Ovary (tissue), 10 donors: ENCODE data around the gene MYO1F. TPM values are rescaled to one million over a fixed set of nuclear protein-coding genes. Genes with fewer than 3 reads are reported as not detected.
"Not testable (repeated sequence)": the region's sequence is repeated elsewhere in the genome, so short reads cannot be mapped to it uniquely, and the experiment has no call there.

ENCODE experiments used
- DNase-seq, 5 donors: peaks; one replicate each; pipeline ENCODE4 v3.0.0-alpha.2; 2019 to 2020
- H3K27ac ChIP-seq, 2 donors: fragments of 200-600 bp; one replicate each; pipeline versions ENCODE4 v1.5.1 to v1.8.0; 2019 to 2022
- H3K27me3 ChIP-seq: fragments of 200-600 bp; one replicate; pipeline ENCODE4 v1.8.0; 2022
- H3K36me3 ChIP-seq: fragments of 200-600 bp; sonication (generic); one replicate; pipeline ENCODE4 v1.5.1; 2019
- H3K4me1 ChIP-seq: one replicate; pipeline ENCODE4 v1.8.1; 2013; ENCODE audit warnings: mild to moderate bottlenecking, moderate library complexity; ENCODE audit not compliant: insufficient read depth
- H3K4me3 ChIP-seq: fragments of 200-600 bp; sonication (generic); one replicate; pipeline ENCODE4 v1.5.1; 2017
- H3K9me3 ChIP-seq, 2 donors: fragments of 200-600 bp in 1 of 2; sonication (generic) in 1 of 2; one replicate each; pipeline versions ENCODE4 v1.5.1 to v1.8.1; 2013 to 2019; ENCODE audit warnings: mild to moderate bottlenecking in 1 of 2, moderate library complexity in 1 of 2
- EP300 ChIP-seq: sonication (generic); formaldehyde crosslinking; IDR thresholded peaks from one replicate; pipeline ENCODE4 v1.6.1; 2017; ENCODE audit warnings: antibody characterized with exemption
- POLR2A ChIP-seq: fragments of 450-650 bp; IDR thresholded peaks from one replicate; pipeline ENCODE4 v1.6.1; 2017; ENCODE audit warnings: antibody characterized with exemption, mild to moderate bottlenecking, moderate library complexity
- WGBS, 3 donors: extraction: QIAGEN DNeasy Blood & Tissue Kit in 1 of 3; methylation state at CpG; one replicate each; pipeline versions ENCODE4 v1.1.5 to v1.1.7; 2013 to 2017; 5-methylcytosine and 5-hydroxymethylcytosine counted together
- intact Hi-C, 4 donors: fragments of 100-400 bp; cut with DNase I; formaldehyde crosslinking; loops; one replicate each; pipeline versions ENCODE4 v1.11.0 to v1.15.1; 2022 to 2023
- long read RNA-seq, 3 donors: library from polyadenylated mRNA in 2 of 3; unstranded in 2 of 3; transcript quantifications; one replicate each; pipeline ENCODE4 v2.0.0 and lab custom pipeline, GENCODE V29; 2021 to 2026
- polyA plus RNA-seq, 2 donors: library from polyadenylated mRNA; stranded (reverse); fragments of 200-250 nt in 1 of 2; fragments of 350-450 nt in 1 of 2; fragmentation: Illumina TruSeq in 1 of 2; extraction: RNeasy Lipid Tissue Mini Kit (QIAGEN cat#74804) in 1 of 2; gene quantifications; one replicate each; pipeline ENCODE4 v1.2.3, GENCODE V29; 2013 to 2014
- total RNA-seq, 7 donors: library from RNA; depleted of rRNA in 2 of 7; stranded (reverse); fragments of >200 nt in 2 of 7; fragmentation: NEBNext Ultra II Directional in 3 of 7; extraction: Animal tissue kit (Norgen Biotek cat#: 25700) in 3 of 7; gene quantifications; one replicate each; pipeline versions ENCODE4 v1.1.0 to v1.2.4, GENCODE V29; 2016 to 2023
- TF ChIP-seq, protein P1 (sequence below), 3 donors: fragments of 450-650 bp in 2 of 3; fragments of 200-600 bp in 1 of 3; IDR thresholded peaks; one replicate each; pipeline versions ENCODE4 v1.5.1 to v1.8.0; 2016 to 2022; ENCODE audit warnings: antibody characterized with exemption in 3 of 3, mild to moderate bottlenecking in 1 of 3
- donor health status: DM: no; HTN: no; CAD: no; lungs with moderate emphysema.
- donor health status: DM: no; HTN: no; CAD: no.
- donor health status: Bipolar disorder and iron deficiency.
- donor health status: DM: yes; HTN: yes; CAD: no.
- donor health status: DM: no; HTN: no; CAD: no.
- donor health status: DM: yes; HTN: yes; CAD: no.

The MYO1F gene
- 10 to 100 TPM in 2 of 7 donors, 1 to 10 TPM in 5; 3.5 to 13.6 (median 5.4) TPM for total RNA-seq
- polyA plus RNA-seq = 1 to 10 TPM; 4.0 to 7.8 TPM
- long read RNA-seq, donor 1, partial matches to known transcripts = 2 of 17 reads
- long read RNA-seq, donor 1, other reads (novel, unspliced or antisense) = 13 of 17 reads
- long read RNA-seq, donor 2, partial matches to known transcripts = 0 of 1 reads
- long read RNA-seq, donor 2, other reads (novel, unspliced or antisense) = 0 of 1 reads
- long read RNA-seq, donor 3, full-length matches to known transcripts = 11 of 29 reads
- long read RNA-seq, donor 3, partial matches to known transcripts = 8 of 29 reads
- long read RNA-seq, donor 3, other reads (novel, unspliced or antisense) = 10 of 29 reads

DNA sequence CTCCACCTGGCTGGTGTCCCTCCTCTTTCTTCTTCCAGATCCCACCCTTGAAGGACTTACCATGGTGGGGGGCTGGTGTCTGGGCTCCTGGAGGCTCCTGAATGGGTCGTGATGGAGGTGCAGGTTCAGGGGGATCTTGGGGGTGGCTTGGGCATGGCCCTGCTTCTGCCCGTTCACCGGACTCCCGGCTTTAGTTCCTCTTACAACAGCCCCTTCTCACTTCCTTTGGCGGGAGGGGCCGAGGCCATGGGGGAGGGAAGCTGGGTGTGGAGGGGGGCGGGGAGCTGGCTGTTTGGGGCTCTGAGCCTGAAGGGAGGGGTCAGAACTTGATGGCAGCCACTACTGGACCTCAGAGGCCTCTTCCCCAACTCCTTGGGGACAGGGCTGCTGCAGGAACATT is at the start of gene MYO1F:
Gene MYO1F, minus strand, starts transcription at position 196 of the 400 bp plus-strand sequence. Its CDS starts 133 bp downstream, at position 63.
- Histone ChIP-seq H3K4me3 (no peak within 1 kb of the TSS), H3K36me3 (no peaks in the 10 kb centered on the region), H3K27me3 (no peaks in the 10 kb centered on the region), H3K27ac (no peak within 1 kb of the TSS), H3K4me1 (no peaks in the 10 kb centered on the region), H3K9me3 (no peaks in the 10 kb centered on the region)
- intact Hi-C loops = no loop called here
- no peak for TF ChIP-seq EP300
- no peak for TF ChIP-seq POLR2A
- TF ChIP-seq, protein P1, sequence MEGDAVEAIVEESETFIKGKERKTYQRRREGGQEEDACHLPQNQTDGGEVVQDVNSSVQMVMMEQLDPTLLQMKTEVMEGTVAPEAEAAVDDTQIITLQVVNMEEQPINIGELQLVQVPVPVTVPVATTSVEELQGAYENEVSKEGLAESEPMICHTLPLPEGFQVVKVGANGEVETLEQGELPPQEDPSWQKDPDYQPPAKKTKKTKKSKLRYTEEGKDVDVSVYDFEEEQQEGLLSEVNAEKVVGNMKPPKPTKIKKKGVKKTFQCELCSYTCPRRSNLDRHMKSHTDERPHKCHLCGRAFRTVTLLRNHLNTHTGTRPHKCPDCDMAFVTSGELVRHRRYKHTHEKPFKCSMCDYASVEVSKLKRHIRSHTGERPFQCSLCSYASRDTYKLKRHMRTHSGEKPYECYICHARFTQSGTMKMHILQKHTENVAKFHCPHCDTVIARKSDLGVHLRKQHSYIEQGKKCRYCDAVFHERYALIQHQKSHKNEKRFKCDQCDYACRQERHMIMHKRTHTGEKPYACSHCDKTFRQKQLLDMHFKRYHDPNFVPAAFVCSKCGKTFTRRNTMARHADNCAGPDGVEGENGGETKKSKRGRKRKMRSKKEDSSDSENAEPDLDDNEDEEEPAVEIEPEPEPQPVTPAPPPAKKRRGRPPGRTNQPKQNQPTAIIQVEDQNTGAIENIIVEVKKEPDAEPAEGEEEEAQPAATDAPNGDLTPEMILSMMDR (IDR thresholded peaks at IDR 0.05) = no peak
- 9 to 13% (median 12%) methylated on average over 7 of the region's 7 CpGs for WGBS, 3 donors
- DNase-seq = no peak

DNA sequence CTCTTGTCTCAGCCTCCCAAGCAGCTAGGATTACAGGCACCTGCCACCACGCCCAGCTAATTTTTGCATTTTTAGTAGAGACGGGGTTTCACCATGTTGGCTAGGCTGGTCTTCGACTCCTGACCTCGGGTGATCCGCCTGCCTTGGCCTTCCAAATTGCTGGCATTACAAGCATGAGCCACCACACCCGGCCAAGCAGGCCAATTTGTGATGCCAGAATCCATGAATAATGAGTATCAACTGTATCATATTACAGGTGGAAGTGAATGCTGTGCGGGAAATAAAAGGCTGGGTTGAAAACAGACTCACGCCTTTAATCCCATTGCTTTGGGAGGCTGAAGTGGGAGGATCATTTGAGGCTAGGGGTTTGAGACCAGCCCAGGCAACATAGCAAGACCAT is 49.6 kb upstream of the MYO1F start:
- Histone ChIP-seq H3K27ac (no peak overlapping the region), H3K4me1 (peaks cover 2% of the 10 kb centered on the region), H3K9me3 (no peaks in the 10 kb centered on the region), H3K36me3 (no peaks in the 10 kb centered on the region), H3K27me3 (no peaks in the 10 kb centered on the region), H3K4me3 (no peak overlapping the region)
- 75 to 79% (median 76%) methylated on average over 8 of the region's 8 CpGs for WGBS, 3 donors
- intact Hi-C loops = no loop called here
- no peak for DNase-seq
- TF ChIP-seq POLR2A (no peak), EP300 (no peak)
- TF ChIP-seq, protein P1 (IDR thresholded peaks at IDR 0.05) = no peak

DNA sequence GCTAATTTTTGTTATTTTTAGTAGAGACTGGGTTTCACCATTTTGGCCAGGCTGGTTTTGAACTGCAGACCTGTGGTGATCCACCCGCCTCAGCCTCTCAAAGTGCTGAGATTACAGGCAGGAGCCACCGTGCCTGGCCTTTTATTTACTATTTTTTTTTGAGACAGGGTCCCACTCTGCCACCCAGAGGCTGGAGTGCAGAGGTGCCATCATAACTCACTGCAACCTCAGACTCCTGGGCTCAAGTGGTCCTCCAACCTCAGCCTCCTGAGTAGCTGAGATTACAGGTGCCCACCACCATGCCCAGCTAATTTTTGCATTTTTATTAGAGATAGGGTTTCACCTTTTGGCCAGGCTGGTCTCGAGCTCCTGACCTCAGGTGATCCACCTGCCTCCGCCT is 45.6 kb upstream of the MYO1F start:
- H3K27ac ChIP-seq, H3K27me3 ChIP-seq, intact Hi-C loops, H3K4me1 ChIP-seq, DNase-seq, H3K4me3 ChIP-seq, H3K9me3 ChIP-seq, H3K36me3 ChIP-seq: not testable (repeated sequence)
- 43 to 63% (median 52%) methylated on average over 4 of the region's 4 CpGs for WGBS, 3 donors

DNA sequence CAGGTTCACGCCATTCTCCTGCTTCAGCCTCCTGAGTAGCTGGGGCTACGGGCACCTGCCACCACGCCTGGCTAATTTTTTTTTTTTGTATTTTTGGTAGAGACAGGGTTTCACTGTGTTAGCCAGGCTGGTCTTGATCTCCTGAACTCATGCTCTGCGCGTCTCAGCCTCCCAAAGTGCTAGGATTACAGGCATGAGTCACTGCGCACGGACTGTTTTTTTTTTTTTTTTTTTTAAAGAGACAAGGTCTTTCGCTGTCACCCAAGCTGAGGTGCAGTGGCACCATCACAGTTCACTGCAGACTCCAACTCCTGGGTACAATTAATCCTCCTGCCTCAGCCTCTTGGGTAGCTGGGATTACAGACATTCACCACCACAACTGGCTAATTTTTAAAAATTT is 41.5 kb upstream of the MYO1F start:
- Histone ChIP-seq H3K36me3 (no peaks in the 10 kb centered on the region), H3K27me3 (no peaks in the 10 kb centered on the region), H3K27ac (no peak overlapping the region), H3K4me1 (no peaks in the 10 kb centered on the region), H3K4me3 (no peak overlapping the region), H3K9me3 (no peaks in the 10 kb centered on the region)
- 46 to 52% (median 49%) methylated on average over 8 of the region's 8 CpGs for WGBS, 3 donors
- no peak for TF ChIP-seq EP300
- TF ChIP-seq POLR2A = no peak
- TF ChIP-seq, protein P1 (IDR thresholded peaks at IDR 0.05) = no peak
- no peak for DNase-seq
- intact Hi-C loops = loop anchor here in 1 of 4 donors (10.0 kb wide), 1 partner anchor 216 kb away; the partner anchor contains the start of genes MBD3L1 and ZNF558

DNA sequence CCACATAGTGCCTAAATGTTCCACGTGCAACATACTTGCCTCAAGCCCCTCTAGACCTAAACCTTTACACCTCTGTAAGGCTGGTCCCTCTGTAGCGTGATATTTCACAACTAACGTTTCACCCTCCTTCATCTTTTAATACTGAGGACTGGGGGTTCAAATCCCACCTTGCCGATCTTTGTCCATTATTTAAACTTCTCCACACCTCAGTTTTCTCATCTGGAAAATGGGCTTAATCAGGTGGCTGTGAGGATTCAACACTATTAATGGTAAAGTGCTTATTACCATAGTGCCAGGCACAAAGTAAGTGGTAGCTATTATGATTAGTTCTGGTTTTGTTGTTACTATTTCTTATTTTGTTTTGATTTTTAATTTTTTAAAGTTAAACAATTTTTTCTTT is 40.7 kb upstream of the MYO1F start:
- TF ChIP-seq EP300 (no peak), POLR2A (no peak)
- TF ChIP-seq, protein P1 (IDR thresholded peaks at IDR 0.05) = no peak
- intact Hi-C loops = loop anchor here in 1 of 4 donors (10.0 kb wide), 1 partner anchor 217 kb away; the partner anchor contains the start of genes MBD3L1 and ZNF558
- 75 to 81% (median 78%) methylated on average over 4 of the region's 4 CpGs for WGBS, 3 donors

DNA sequence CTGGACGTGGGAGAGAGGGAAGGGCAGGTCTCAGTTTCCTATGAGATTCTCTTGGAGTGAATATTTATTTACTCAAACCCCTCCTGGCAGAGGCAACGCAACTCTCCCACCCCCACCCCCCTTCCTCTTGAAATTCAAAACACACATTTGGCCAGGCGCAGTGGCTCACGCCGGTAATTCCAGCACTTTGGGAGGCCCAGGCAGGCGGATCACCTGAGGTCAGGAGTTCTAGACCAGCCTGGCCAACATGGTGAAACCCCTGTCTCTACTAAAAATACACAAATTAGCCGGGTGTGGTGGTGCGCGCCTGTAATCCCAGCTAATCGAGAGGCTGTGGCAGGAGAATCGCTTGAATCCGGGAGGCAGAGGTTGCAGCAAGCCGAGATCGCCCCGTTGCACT is 40.1 kb upstream of the MYO1F start:
- WGBS, 3 donors = 47 to 63% (median 55%) methylated on average over 15 of the region's 15 CpGs
- H3K4me3 ChIP-seq, H3K27ac ChIP-seq, H3K36me3 ChIP-seq, DNase-seq, H3K27me3 ChIP-seq, H3K9me3 ChIP-seq, H3K4me1 ChIP-seq: not testable (repeated sequence)
- intact Hi-C loops = loop anchor here in 1 of 4 donors (10.0 kb wide), 1 partner anchor 217 kb away; the partner anchor contains the start of genes MBD3L1 and ZNF558

More for the DNA sequence above, 40.7 kb upstream of the MYO1F start:
- no peaks in the 10 kb centered on the region for H3K4me1 ChIP-seq
- no peak overlapping the region for H3K27ac ChIP-seq
- no peaks in the 10 kb centered on the region for H3K27me3 ChIP-seq
- H3K9me3 ChIP-seq = no peaks in the 10 kb centered on the region
- no peak overlapping the region for H3K4me3 ChIP-seq
- DNase-seq = no peak
- H3K36me3 ChIP-seq = no peaks in the 10 kb centered on the region
